Right hindlimb (tissue), 1 donor: Measurements from ENCODE around the gene HIF1AN.

ENCODE experiments used
- DNase-seq: peaks from one replicate; pipeline ENCODE4 v3.0.0-alpha.2; 2018

HIF1AN gene

DNA sequence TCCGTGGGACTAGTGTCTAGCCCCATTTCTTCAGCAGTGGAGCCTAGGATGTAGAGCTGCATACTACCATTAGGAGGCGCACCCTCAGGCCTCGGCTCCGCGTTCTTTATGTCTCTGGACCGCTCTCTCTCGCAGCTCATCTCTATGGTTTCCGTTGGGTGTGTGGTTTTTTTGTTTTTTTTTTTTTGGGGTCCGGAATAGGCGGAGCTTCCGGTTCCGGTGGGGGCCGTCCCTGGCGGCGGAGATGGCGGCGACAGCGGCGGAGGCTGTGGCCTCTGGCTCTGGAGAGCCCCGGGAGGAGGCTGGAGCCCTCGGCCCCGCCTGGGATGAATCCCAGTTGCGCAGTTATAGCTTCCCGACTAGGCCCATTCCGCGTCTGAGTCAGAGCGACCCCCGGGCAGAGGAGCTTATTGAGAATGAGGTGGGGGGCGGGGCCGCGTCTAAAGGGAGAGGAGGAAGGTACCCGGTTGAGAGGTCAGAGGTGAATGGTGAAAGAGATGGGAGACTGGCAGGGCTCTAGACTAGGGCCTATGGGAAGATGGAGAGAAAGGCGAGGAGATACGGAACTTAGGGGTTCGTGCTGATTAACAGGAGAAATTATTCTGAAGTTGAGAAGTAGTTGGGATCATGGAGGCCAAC lies at the start of gene HIF1AN:
Gene HIF1AN, plus strand, starts transcription at position 229 of the 639 bp plus-strand sequence. Its CDS starts 16 bp downstream, at position 245.
- DNase-seq = peak; percentile 92

- DNase-seq = no peak
Measured at GRCh38 chr10:100487529-100487928, 48.2 kb upstream of the HIF1AN start.

DNA sequence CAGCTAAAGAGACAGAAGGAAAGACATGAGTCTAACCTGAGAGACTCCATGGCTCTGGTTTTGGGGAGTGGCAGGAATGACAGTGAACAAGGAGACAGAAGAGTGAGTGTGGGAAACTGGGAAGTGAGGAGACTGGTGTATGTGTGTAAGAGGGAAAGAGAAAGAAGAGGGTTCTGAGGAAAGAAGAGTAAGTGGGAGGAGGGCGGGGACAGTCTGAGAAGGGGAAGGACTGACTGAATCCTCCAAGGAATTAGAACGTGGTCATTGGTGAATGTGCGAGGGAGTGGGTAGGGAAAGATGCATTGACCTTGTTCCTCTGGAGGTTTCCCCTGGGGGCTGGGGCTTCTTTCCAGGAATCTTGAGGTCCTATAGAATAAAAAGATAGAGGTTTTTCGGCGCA lies 46.3 kb upstream of the HIF1AN start:
- no peak for DNase-seq

DNA sequence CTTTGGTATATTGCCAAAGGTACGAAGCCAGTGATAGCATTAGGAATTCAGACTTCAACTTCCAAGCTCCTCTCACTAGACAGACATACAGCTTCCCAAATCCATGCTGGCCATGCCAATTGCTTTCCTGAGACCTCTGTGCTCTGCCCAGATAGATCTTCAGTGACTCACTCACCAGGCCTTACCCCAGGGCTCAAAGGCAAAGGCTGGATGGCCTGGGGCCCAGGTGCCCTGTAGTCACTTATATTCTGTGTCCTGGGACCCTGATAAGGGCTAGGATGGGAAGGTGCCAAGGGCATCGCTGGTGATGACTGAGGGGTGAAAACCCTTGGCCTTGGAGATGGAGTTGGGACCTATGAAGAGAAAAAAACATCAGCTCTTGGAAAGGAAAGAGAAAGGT lies 45.2 kb upstream of the HIF1AN start:
- DNase-seq = no peak

DNA sequence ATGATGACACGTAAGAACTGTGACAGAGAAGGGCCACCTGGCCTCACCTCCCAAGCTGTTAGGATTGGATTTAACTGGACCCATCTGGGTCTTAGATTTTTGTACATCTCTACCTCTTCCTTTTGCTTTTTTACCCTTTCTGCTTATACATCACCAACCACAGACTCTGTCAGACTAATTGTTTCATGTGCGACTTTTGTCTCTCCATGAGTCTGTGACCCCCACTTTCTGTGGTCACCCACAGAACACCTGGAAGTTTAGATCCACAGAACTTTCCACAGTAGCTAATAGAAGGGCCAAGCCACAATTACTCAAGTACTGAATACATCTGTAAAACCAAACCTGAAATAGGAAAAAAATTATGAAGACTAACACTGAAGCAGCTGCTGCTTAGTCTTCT lies 39.2 kb upstream of the HIF1AN start:
- DNase-seq = no peak

DNA sequence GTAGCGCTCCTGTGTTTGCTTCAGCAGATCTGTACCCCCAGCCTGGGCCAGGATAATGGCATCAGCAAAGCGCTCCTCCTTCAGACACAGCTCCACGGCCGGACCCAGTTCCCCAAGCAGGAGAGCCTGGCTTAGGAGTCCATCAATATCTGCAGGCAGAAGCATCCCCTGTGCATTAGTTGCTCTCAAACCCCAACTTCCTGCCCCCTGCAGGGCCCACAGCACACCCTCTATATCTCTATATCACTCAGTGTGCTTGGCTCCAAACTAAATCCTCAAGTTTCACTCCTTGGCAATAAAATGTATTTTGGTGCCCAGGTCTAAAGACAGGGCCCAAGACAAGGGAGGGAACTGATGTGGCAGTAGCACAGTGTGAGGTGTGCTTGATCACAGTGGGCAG lies 37.7 kb upstream of the HIF1AN start:
- DNase-seq = no peak

GRCh38 chr10:100501423-100501822 lies 34.3 kb upstream of the HIF1AN start:
- no peak for DNase-seq

DNA sequence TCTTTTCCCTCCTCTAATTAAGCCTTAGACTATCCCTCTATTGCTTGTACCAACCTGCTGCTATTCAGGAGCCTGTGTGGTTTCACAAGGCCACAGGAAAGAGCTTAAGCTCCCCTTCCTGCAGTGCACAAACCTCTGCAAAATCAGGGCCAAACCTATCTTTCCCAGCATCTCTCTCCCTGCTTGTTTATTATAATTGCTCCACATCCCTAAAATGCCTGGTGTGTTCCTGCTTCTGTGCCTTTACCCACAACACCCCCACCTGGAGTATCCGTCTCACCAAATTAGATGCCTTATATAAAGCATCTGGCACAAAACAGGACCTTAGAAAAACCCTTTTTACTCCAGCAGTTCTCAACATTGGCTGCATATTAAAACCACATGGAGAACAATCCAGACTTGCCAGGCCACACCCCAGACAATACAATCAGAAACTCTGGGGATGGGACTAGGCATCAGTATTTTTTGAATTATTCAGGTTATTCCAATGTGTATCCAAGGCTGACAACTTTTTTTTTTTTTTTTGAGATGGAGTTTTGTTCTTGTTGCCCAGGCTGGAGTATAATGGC lies 32.7 kb upstream of the HIF1AN start:
- no peak for DNase-seq

DNA sequence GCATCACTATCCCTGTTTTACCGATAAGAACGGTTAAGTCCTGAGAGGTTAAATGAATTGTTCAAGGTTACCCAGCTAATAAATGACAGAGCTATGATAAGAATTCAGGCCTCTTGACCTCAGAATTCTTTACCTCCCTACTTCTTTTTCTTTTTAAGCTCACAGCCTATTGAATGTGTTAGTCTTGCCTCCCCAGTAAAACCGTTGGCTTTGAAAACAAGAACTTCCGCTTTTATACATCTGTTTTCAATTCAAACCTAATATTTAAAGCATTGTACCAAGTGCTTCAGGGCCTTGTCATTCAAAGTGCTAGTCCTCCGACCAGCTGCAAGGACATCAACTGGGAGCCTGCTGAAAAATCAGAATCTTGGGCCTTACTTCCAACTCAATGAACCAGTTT lies 31.6 kb upstream of the HIF1AN start:
- DNase-seq = no peak

GRCh38 chr10:100505164-100505563 lies 30.6 kb upstream of the HIF1AN start:
- DNase-seq = no peak

GRCh38 chr10:100506596-100507356 lies 29.0 kb upstream of the HIF1AN start:
- no peak for DNase-seq

GRCh38 chr10:100507357-100507732 lies 28.4 kb upstream of the HIF1AN start:
- no peak for DNase-seq

DNA sequence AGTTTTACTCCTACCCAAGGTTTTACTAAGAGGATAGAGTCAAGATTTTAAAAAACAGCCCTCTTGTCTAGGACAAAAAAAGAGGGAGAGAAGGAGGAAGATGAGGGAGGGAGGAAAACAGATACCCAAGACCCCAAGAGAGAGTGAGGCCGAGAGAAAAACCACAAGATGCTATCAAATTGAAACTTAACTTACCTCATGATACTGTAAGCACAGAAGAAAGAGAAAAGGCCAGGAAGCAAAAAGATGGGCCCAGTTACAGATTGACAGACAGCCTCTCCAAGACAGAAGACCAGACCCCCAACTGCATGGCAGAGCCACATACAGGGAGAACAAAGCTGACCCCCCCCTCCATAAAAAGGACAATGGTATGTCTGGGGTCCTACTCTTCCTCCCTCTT lies 27.5 kb upstream of the HIF1AN start:
- DNase-seq = no peak

DNA sequence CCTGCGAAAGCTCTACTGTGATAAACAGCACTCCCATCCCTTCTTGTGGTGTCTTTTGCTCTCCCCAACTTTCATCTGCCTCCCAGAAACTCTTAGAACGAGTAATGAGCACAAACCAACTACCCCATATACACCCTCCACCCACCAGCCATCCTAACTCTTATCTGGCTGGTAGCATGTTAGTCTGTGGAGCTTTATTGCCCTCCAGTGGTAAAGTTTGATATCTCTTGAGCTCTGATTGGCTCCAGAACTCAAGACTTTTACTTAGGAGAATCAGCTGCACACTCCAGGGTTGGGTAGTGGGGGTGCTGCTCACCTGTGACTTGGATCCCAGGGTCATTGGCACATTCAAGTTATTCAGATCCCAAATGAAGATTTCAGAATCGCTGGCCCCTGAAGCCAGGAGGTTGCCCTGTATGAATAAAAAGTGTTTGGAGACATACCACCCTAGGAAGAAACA lies 27.0 kb upstream of the HIF1AN start:
- DNase-seq = no peak

- no peak for DNase-seq
Measured at GRCh38 chr10:100509241-100509840, 26.4 kb upstream of the HIF1AN start.

DNA sequence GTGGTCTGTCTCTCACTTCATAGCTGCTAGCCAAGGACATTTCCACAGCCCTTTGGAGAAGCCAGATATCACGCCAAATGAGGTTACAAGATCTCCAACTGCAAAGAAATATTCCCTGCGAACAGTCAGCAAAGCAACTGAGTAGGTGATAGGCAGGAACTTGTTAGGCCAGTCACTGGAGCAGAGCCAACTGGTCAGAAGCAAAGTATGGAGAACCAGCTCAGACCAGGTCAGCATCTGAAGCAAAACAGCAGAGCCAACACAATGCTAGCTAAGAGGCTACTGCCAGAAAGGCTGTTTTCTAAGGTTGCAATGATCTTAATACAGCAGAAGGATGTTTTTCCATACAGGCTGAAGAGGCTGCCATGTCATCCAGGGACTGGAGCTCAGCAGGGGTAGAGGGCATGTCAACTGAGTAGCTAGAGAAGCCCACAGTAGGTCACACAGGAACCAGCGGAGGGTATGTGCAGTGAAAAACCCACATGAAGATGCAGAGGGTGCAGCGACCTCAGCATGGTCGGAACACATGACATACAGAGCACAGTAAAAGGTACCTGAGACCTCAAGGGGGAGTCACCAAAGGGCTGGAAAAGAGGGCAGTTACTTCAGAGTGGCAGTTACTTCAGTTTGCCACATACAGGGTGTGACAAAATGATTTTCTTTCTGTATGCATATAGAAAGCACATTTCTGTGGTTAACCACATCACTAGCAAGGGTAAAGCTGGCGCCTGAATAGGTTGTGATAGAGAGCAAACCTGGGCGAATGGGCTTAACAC lies 25.0 kb upstream of the HIF1AN start:
- no peak for DNase-seq

- DNase-seq = no peak
Measured at GRCh38 chr10:100515612-100516011, 20.1 kb upstream of the HIF1AN start.

DNA sequence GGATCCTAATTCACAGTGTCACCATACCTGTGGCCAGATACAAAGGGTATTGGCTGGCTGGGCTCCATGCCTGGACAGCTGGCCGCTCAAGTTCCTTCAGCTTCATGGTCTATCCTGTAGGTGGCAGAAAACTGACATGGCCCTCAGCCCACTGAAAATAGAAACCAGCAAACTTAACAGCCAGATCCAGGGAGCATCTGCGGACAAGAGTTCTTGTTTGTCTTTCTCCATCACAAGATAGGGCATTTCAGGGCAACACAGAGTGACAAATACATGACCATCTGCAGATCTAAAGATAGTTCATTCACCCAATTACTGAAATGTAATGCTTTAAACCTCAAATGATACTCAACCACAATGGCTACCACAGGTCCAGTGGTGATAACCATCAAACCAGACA lies 18.9 kb upstream of the HIF1AN start:
- DNase-seq = no peak

- peak; percentile 53 for DNase-seq
Measured at GRCh38 chr10:100518761-100519241, 16.9 kb upstream of the HIF1AN start.

DNA sequence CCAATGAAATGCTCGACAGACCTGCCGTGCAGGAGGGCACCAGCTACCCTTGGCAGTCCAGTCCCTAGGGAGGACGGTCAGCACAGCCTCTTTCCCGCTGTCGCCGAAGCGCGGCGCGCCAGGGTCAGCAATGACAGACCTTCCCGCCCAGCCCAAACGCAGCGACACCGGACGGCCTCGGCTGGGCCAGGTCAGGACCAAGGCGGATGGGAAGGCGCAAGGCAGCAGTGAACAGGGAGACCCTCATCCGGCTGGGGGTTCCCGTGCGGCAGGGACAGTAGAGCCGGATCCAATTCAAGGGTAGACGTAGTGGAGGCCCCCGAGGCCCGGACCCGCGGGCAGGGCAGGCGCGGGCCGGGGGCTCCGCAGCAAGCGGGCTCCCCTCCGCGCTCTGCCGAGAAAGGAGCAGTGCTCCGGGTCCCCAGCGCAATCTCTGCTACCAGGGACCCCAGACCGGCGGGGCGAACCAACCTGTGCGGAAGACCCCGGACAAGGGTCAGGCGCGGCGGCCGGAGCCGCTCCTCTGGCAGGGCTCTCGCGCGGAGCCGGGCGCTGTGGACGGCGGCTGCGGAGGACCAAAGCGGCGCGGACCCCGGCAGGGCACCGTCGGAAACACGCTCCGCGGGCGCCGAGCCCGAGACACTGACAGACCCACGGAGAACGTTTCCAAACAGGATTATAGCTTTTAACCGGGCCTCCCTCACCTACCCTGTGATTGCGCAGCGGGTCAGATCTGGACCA lies 16.3 kb upstream of the HIF1AN start, which contains the start of gene SEC31B:
Gene SEC31B, minus strand, starts transcription at position 551 of the 741 bp plus-strand sequence. CDS start 2,909 bp downstream, outside the sequence.
- peak; percentile 53 for DNase-seq

DNA sequence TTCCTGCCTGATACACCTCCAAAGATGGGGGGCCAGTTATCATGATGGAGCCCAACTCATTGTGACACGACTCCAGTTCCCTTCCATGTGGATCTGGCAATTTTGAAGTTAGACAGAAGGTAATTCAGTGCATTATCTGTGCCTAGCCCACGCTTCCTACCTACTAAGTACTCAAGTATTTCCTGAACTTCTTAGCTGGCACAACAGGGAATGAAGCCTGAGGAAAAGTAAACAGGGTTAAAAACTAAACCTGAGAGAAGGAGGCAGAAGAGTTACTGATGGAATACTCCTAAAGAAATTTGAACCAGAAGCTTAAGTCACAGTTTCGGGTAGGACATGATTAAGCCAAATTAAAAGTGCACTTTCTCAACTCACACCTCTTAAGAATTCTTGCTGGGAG lies 14.9 kb upstream of the HIF1AN start:
- no peak for DNase-seq
